H1 (cell line): Measurements from ENCODE around the gene WNT9A. TPM values are rescaled to one million over a fixed set of nuclear protein-coding genes. Genes with fewer than 3 reads are reported as not detected.

ENCODE experiments used
- CTCF ChIA-PET: fragments of 300-600 bp; sonication (Branson Sonifier 250); formaldehyde crosslinking; loops from one replicate; lab custom pipeline; 2021; ENCODE audit not compliant: partially characterized antibody; lab: Charles Lee
- POLR2A ChIA-PET: fragments of 300-600 bp; sonication (Branson Sonifier 250); formaldehyde crosslinking; loops from one replicate; lab custom pipeline; 2021; ENCODE audit warnings: inconsistent platforms; ENCODE audit not compliant: partially characterized antibody; lab: Charles Lee
- DNase-seq, 2 experiments: peaks; one replicate each; pipeline versions ENCODE4 v3.0.0 to v3.0.0-alpha.2; 2010 to 2022; ENCODE audit warnings: low spot score in 2 of 2, low read depth in 1 of 2, mixed read lengths in 1 of 2
- FAIRE-seq: peaks from 2 replicates; lab custom pipeline; 2011; peaks lifted over from hg19 to GRCh38; lab: Jason Lieb, UNC
- H2AFZ ChIP-seq: 2 replicates; pipeline ENCODE4 v1.8.1; 2012; ENCODE audit warnings: low read length, inconsistent platforms
- H2AK5ac ChIP-seq: 2 replicates; pipeline ENCODE4 v1.6.1; 2013; ENCODE audit warnings: low read depth, low read length
- H2BK120ac ChIP-seq: replicated peaks from 2 replicates; pipeline ENCODE3; 2013; ENCODE audit warnings: low read depth, low read length, inconsistent platforms
- H2BK12ac ChIP-seq: 2 replicates; pipeline ENCODE4 v1.6.1; 2013; ENCODE audit warnings: low read depth, low read length
- H2BK15ac ChIP-seq: 2 replicates; pipeline ENCODE4 v1.6.1; 2013; ENCODE audit warnings: low read length
- H2BK20ac ChIP-seq: 2 replicates; pipeline ENCODE4 v1.6.1; 2013; ENCODE audit warnings: low read length
- H2BK5ac ChIP-seq: 2 replicates; pipeline ENCODE4 v1.6.1; 2013; ENCODE audit warnings: low read depth, low read length
- H3K14ac ChIP-seq: 2 replicates; pipeline ENCODE4 v1.6.1; 2013; ENCODE audit warnings: inconsistent platforms; ENCODE audit not compliant: insufficient read length
- H3K18ac ChIP-seq: 2 replicates; pipeline ENCODE4 v1.6.1; 2013; ENCODE audit warnings: low read length; ENCODE audit errors: extremely low read depth
- H3K23ac ChIP-seq: 2 replicates; pipeline ENCODE4 v1.6.1; 2013; ENCODE audit warnings: inconsistent platforms; ENCODE audit not compliant: insufficient read length
- H3K23me2 ChIP-seq: 2 replicates; pipeline ENCODE4 v1.6.1; 2013; ENCODE audit warnings: low read depth, low read length
- H3K27ac ChIP-seq: 2 replicates; pipeline ENCODE4 v1.6.1; 2011; ENCODE audit warnings: low read depth, low read length, inconsistent platforms
- H3K27me3 ChIP-seq, 4 experiments: replicated peaks in 1 of 4; 1 replicate in 1 of 4; 2 replicates in 3 of 4; pipeline versions ENCODE4 v1.6.1 to v1.8.1; 2011 to 2013; ENCODE audit warnings: low read length in 3 of 4, mild to moderate bottlenecking in 3 of 4, inconsistent platforms in 2 of 4, mixed read lengths in 2 of 4, moderate library complexity in 1 of 4; ENCODE audit not compliant: control insufficient read depth in 3 of 4, insufficient read depth in 3 of 4; ENCODE audit errors: extremely low read depth in 1 of 4
- H3K36me3 ChIP-seq, 4 experiments: 2 replicates each; pipeline versions ENCODE4 v1.6.1 to v1.8.1; 2011 to 2013; ENCODE audit warnings: mild to moderate bottlenecking in 4 of 4, low read length in 3 of 4, moderate library complexity in 2 of 4, control low read depth in 1 of 4, inconsistent platforms in 1 of 4; ENCODE audit not compliant: insufficient read depth in 4 of 4, control insufficient read depth in 2 of 4
- H3K4ac ChIP-seq: replicated peaks from 2 replicates; pipeline ENCODE3; 2013; ENCODE audit warnings: low read length, low read depth, mixed read lengths, inconsistent platforms; ENCODE audit not compliant: insufficient read length
- H3K4me1 ChIP-seq, 4 experiments: replicated peaks in 1 of 4; 1 replicate in 1 of 4; 2 replicates in 3 of 4; pipeline versions ENCODE4 v1.6.1 to v1.8.1; 2011 to 2013; ENCODE audit warnings: low read length in 3 of 4, inconsistent platforms in 2 of 4, mixed read lengths in 1 of 4; ENCODE audit not compliant: insufficient read depth in 4 of 4, control insufficient read depth in 3 of 4
- H3K4me2 ChIP-seq, 2 experiments: 2 replicates each; pipeline versions ENCODE4 v1.6.1 to v1.8.1; 2011 to 2013; ENCODE audit warnings: low read depth in 2 of 2, low read length in 2 of 2, control low read depth in 1 of 2, inconsistent platforms in 1 of 2, mild to moderate bottlenecking in 1 of 2; ENCODE audit not compliant: insufficient read depth in 1 of 2
- H3K4me3 ChIP-seq, 4 experiments: fragments of 200-600, 300-600 bp in 1 of 4; sonication (generic), shearing (Covaris generic), sonication (Bioruptor Twin) in 1 of 4; 2 replicates each; pipeline versions ENCODE4 v1.5.1 to v1.8.1; 2011 to 2016; ENCODE audit warnings: low read length in 4 of 4, low read depth in 3 of 4, control low read depth in 2 of 4, inconsistent platforms in 2 of 4, mild to moderate bottlenecking in 2 of 4, mixed read lengths in 1 of 4, moderate library complexity in 1 of 4; ENCODE audit not compliant: insufficient read depth in 2 of 4; ENCODE audit errors: extremely low read depth in 1 of 4
- H3K56ac ChIP-seq: replicated peaks from 2 replicates; pipeline ENCODE3; 2013; ENCODE audit warnings: low read depth, mild to moderate bottlenecking, mixed read lengths, low read length, inconsistent platforms; ENCODE audit not compliant: insufficient read length
- H3K79me1 ChIP-seq: 2 replicates; pipeline ENCODE4 v1.6.1; 2013; ENCODE audit warnings: low read depth, low read length, control low read depth
- H3K79me2 ChIP-seq, 2 experiments: 2 replicates each; pipeline versions ENCODE4 v1.6.1 to v1.8.1; 2012 to 2013; ENCODE audit warnings: low read length in 2 of 2, mild to moderate bottlenecking in 2 of 2, inconsistent platforms in 1 of 2; ENCODE audit not compliant: insufficient read depth in 2 of 2, control insufficient read depth in 1 of 2
- H3K9ac ChIP-seq, 4 experiments: replicated peaks in 1 of 4; 1 replicate in 1 of 4; 2 replicates in 3 of 4; pipeline versions ENCODE4 v1.6.1 to v1.8.1; 2011 to 2013; ENCODE audit warnings: low read depth in 3 of 4, low read length in 3 of 4, control low read depth in 2 of 4, mild to moderate bottlenecking in 2 of 4, moderate library complexity in 2 of 4, inconsistent platforms in 1 of 4; ENCODE audit errors: extremely low read depth in 1 of 4
- H3K9me3 ChIP-seq, 2 experiments: 2 replicates each; pipeline versions ENCODE4 v1.6.1 to v1.8.1; 2012 to 2013; ENCODE audit warnings: mild to moderate bottlenecking in 2 of 2, moderate library complexity in 2 of 2, control low read depth in 1 of 2, inconsistent platforms in 1 of 2, low read depth in 1 of 2, low read length in 1 of 2, mixed read lengths in 1 of 2; ENCODE audit not compliant: insufficient read depth in 2 of 2
- H4K20me1 ChIP-seq, 2 experiments: replicated peaks in 1 of 2; 2 replicates each; pipeline versions ENCODE3 to v1.8.1; 2011 to 2013; ENCODE audit warnings: inconsistent platforms in 2 of 2, low read length in 2 of 2, mild to moderate bottlenecking in 1 of 2; ENCODE audit not compliant: insufficient read depth in 2 of 2, control insufficient read depth in 1 of 2
- H4K5ac ChIP-seq: 2 replicates; pipeline ENCODE4 v1.6.1; 2013; ENCODE audit warnings: low read length, low read depth, mixed read lengths, inconsistent platforms; ENCODE audit not compliant: insufficient read length
- H4K8ac ChIP-seq: 2 replicates; pipeline ENCODE4 v1.8.0; 2013; ENCODE audit warnings: mild to moderate bottlenecking, moderate library complexity, low read length, inconsistent platforms; ENCODE audit not compliant: insufficient read depth; ENCODE audit errors: extremely low read depth
- H4K91ac ChIP-seq: replicated peaks from 2 replicates; pipeline ENCODE3; 2013; ENCODE audit warnings: low read length, mixed read lengths, inconsistent platforms; ENCODE audit not compliant: insufficient read length
- MAX ChIP-seq: IDR thresholded peaks from 2 replicates; pipeline ENCODE4 v1.6.1; 2012; ENCODE audit warnings: inconsistent platforms
- POLR2AphosphoS5 ChIP-seq: IDR thresholded peaks from 2 replicates; pipeline ENCODE4 v1.6.1; 2011; ENCODE audit warnings: low read depth, low read length
- RAD21 ChIP-seq, 2 experiments: IDR thresholded peaks in 1 of 2; conservative IDR thresholded peaks in 1 of 2; 2 replicates each; pipeline ENCODE4 v1.6.1; 2011; ENCODE audit warnings: low read depth in 2 of 2, low read length in 2 of 2, improper control_type of control experiment in 1 of 2, inconsistent platforms in 1 of 2, mild to moderate bottlenecking in 1 of 2, moderate library complexity in 1 of 2
- RBBP5 ChIP-seq: IDR thresholded peaks from 2 replicates; pipeline ENCODE4 v1.7.1; 2012; ENCODE audit warnings: low read depth, mild to moderate bottlenecking, inconsistent platforms, low read length, moderate library complexity, borderline replicate concordance
- RFX5 ChIP-seq: IDR thresholded peaks from 2 replicates; pipeline ENCODE4 v1.6.1; 2011; ENCODE audit warnings: low read depth, low read length, improper control_type of control experiment, borderline replicate concordance
- RXRA ChIP-seq: IDR thresholded peaks from 2 replicates; pipeline ENCODE4 v1.6.1; 2011; ENCODE audit warnings: low read depth, mild to moderate bottlenecking, low read length, moderate library complexity; ENCODE audit not compliant: insufficient read depth
- WGBS, 2 experiments: shearing (Covaris generic) in 1 of 2; methylation state at CpG; one replicate each; pipeline versions ENCODE4 v1.1.6 to v1.1.7; 2013 to 2015; ENCODE audit warnings: low lambda C conversion rate in 2 of 2, mixed read lengths in 2 of 2, inconsistent platforms in 1 of 2, low coverage in 1 of 2, missing lambda C conversion rate in 1 of 2; ENCODE audit not compliant: insufficient replicate concordance in 2 of 2, insufficient coverage in 1 of 2, insufficient read length in 1 of 2; ENCODE audit errors: extremely low coverage in 1 of 2, missing lambda C conversion rate in 1 of 2; 5-methylcytosine and 5-hydroxymethylcytosine counted together
- polyA plus RNA-seq, 7 experiments: library from polyadenylated mRNA; depleted of rRNA in 3 of 7; stranded (reverse) in 5 of 7; unstranded in 2 of 7; fragments of >200 nt in 5 of 7; fragments of 200-250 nt in 2 of 7; gene quantifications; 1 replicate in 5 of 7; 2 replicates in 1 of 7; 4 replicates in 1 of 7; pipeline versions ENCODE4 v1.2.1 to v1.2.3, GENCODE V29; 2011 to 2013; ENCODE audit warnings: missing spikeins in 2 of 7, mixed read lengths in 2 of 7
- total RNA-seq: library from RNA; stranded (reverse); fragmentation: NEBNext Ultra II Directional; extraction: Animal tissue kit (Norgen Biotek cat#: 25700); gene quantifications from 2 replicates; pipeline ENCODE4 v1.2.1, GENCODE V29; 2021

The WNT9A gene
- total and polyA plus RNA-seq, 2 of the 8 experiments (the other 6 are each of a cell fraction or from before 2014, with no cell fraction given), result 1.1 to 1.5 TPM

DNA sequence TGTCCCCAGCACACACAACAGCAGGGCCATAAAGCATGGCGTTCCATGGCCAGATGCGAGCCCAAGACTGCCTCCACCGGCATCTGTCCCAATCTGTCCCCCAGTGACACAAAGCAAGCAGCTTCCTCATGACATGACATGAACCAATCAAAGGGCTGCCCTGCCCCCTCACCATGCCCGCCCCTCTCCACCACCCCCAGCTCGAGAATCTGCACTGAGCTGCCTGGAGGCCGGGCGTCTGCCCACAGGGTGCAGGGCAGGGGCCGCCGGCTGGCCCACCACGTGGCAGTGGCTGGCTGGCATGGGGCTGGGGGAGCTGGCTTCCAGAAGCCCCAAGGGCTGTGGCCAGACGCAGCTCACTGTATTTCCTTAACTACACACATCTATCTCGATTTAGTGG lies 27.8 kb downstream of the WNT9A start:
- no peak for FAIRE-seq

More for the DNA sequence above, 27.8 kb downstream of the WNT9A start:
- POLR2A ChIA-PET, result interaction anchor here (0.8 kb wide), 1 partner anchor 29 kb away, joined by 3 read pairs; no protein-coding TSS in a partner anchor
- H2BK12ac ChIP-seq, result peak overlapping the region; percentile 98; the same call in 1 of the 2 replicates
- peak overlapping the region; percentile 76 for H2BK5ac ChIP-seq
- peak overlapping the region; percentile 99 for H2BK15ac ChIP-seq
- no peaks in the 10 kb centered on the region for H3K79me1 ChIP-seq
- H3K4me2 ChIP-seq, result no peak overlapping the region; a peak in 1 of 4 replicates
- CTCF ChIA-PET, result interaction anchor here (0.6 to 1.5 kb wide), 5 partner anchors 34 to 202 kb away, joined by 3 to 4 read pairs (median 3); no protein-coding TSS in a partner anchor
- H3K14ac ChIP-seq, result no peak overlapping the region
- H3K18ac ChIP-seq, result no peak overlapping the region; the same call in 1 of the 2 replicates
- no peaks in the 10 kb centered on the region for H3K36me3 ChIP-seq
- no peak overlapping the region for H3K27ac ChIP-seq
- H4K91ac ChIP-seq, result peak overlapping the region; percentile 99
- H3K9me3 ChIP-seq, result no peaks in the 10 kb centered on the region
- peak overlapping the region; percentile 94; the same call in 1 of the 2 replicates for H2BK20ac ChIP-seq
- peak; percentile 69; the same call in 1 of the 2 replicates for TF ChIP-seq MAX
- TF ChIP-seq RBBP5, result no peak
- no peak for TF ChIP-seq RFX5
- no peak for TF ChIP-seq RXRA
- no peak for TF ChIP-seq POLR2AphosphoS5
- no peak for TF ChIP-seq RAD21 (IDR thresholded peaks at IDR 0.05 in 1 of 2, conservative IDR thresholded peaks at IDR 0.05 in 1 of 2; ENCODE audit: low read depth in 2 of 2, low read length in 2 of 2)
- H3K4me3 ChIP-seq, result no peak overlapping the region
- no peak overlapping the region for H4K5ac ChIP-seq
- 59% methylated on average over 10 of the region's 12 CpGs; no CpG with 5 or more reads in 1 of the 2 experiments for WGBS, 2 experiments
- H3K9ac ChIP-seq, result no peak overlapping the region
- H4K20me1 ChIP-seq, result peaks cover 0 to 3% of the 10 kb centered on the region in 2 experiments
- H4K8ac ChIP-seq, result no peak overlapping the region
- H3K79me2 ChIP-seq, result no peaks in the 10 kb centered on the region; a peak in 1 of 4 replicates
- no peak overlapping the region for H3K23ac ChIP-seq
- H3K56ac ChIP-seq, result no peak overlapping the region
- H3K27me3 ChIP-seq, result no peaks in the 10 kb centered on the region; a peak in 1 of 7 replicates
- H3K23me2 ChIP-seq, result peaks cover 2% of the 10 kb centered on the region; the same call in 1 of the 2 replicates
- DNase-seq, result no peak
- H3K4me1 ChIP-seq, result peaks cover 0 to 24% (median 13%) of the 10 kb centered on the region in 4 experiments; a peak in 5 of 7 replicates
- H2BK120ac ChIP-seq, result no peak overlapping the region
- no peak overlapping the region for H3K4ac ChIP-seq
- H2AK5ac ChIP-seq, result peak overlapping the region; percentile 54
- H2AFZ ChIP-seq, result no peak overlapping the region
